RPMI8226 (cell line): ENCODE measurements around the gene UBE2L5.

Experiments
- DNase-seq: peaks from one replicate; pipeline ENCODE4 v3.0.0-alpha.2; 2015

Gene UBE2L5

DNA sequence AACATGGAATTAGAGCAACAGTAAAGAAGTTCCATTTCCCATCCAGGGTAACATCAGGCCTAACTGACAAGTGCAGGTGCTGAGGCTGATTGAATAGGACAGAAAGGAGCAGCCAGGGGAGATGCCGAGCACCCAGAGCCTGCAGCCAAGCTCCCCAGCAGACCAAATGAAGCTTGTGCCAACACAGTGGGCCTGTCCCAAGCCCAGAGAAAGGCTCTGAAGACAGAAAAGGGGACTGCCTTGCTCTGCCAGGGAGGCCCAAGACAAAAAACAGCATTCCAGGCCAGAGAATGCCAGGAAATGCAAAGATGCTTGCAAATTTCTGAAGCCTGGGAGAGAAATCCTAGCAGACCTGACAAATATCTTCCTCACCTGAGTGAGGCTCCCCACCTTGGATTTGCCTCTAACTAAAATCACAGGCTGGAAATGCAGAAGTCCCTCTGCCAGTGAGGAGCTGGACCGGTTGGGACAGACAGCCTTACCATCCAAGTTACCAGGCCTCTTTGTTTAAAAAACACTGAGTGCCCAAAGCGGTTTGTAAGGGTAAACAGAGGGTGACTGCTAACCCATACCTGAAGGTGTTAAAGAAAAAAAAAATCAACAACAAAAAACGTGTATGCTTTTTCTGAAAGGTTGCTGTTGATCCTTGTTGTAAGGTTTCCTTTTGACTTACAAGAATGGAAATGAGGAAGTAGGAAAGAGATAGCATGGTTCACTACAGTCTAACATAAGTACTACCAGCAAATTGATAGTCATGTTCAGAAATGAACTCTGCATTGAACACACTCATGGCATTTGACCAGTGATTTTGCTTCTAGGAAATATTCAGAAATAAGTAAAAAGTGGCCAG lies 55.3 kb downstream of the UBE2L5 start:
- no peak for DNase-seq
